DMS53 treated with DMSO at 0.1 percent for 48 hours (cell line): ENCODE measurements around the gene TLN1.

Experiments used
- DNase-seq: peaks from one replicate; lab custom pipeline; 2025; ENCODE audit not compliant: unreplicated experiment; lab: John Stamatoyannopoulos, UW

TLN1 gene

DNA sequence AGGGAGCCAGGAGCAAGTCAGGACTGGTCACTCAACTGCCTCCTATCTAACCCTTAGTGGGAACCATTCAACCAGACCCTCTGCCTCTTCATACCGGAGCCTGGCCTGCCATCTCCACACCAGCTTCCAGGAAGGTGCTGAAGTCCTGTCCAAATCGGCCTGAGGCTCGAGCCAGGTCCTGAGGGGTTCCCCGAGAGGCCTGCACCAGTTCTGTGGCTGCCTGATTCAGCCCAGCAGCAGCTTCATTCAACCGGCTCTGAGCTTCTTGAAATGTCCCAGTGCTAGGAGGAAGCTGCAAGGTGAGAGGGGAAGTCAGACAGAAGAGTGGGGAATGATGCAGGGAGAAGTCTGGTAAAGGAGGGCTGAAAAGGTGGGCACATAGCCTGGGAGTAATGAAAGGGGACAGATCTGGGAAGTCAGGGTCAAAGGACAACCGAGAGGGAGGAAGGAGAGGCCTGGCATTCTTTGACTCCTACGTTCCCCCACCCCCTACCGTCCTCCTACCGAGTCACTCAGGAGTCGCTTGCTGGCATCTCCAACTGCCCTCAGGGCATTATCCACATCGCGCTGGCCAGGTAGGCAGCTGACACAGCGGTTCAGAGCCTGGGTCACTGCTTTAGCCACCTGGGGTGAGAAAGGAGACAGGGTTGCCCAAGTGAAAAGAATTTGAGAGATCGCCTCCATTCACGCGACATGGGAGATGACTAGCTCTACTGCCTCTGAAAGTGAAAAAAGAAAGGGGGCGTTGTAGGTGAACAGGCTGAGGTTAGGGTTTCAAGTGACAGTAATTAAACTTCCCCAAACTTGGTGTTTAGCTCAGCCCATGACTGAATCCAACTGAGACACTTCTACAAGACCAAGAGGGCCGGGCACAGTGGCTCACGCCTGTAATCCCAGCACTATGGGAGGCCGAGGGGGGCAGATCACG, 20.2 kb downstream of the TLN1 start:
- no peak for DNase-seq

DNA sequence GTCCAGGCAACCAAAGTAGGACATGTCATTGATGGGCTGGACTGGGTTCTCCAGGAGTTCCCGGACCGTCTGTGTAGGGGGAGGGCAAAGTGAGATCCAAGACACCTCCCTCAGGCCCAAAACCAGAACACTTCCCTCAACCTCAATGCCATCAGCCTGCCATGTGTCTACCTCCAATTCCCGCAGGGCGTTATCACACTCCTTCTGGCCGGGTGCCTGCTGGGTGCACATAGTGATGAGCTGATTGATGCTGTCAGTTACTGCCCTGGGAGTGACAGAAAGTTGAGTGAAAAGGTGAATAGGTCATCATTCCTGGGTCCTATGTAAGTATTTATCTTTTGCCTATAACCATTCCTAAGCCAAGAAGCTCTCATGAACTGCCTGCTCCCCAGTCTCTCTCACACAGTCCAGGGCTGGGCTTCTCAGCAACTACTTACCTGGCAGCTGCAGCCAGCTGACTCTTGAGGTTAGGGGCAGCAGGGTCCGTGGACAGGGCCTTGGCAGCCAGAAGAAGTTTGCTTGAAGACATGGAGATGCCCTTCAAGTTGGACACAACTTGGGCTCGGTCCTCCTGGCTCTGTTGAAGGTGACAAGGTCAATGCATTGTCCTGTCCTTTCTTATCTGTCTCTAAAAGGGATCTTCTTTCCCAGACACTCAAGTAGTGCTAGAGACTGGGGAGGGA, 21.0 kb downstream of the TLN1 start:
- no peak for DNase-seq

DNA sequence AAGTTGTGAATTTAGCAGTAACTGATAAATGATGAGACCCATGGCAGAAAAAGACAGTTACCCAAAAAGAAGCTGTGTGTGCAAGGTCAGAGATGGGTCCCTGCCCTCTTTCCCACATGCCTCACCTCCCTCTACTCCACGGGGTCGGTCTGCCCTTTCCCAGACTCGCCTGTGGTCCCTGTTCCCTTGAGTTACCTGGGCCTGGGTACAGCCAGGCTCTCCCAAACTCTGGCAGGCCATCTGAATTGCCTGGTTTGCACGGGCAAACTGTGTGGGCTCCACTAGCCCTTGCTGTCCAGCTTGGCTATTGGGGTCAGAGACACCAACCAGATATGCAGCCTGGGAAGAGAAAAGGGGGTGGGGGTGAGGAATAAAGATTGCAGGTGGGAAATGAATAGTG, 23.8 kb downstream of the TLN1 start:
- DNase-seq: no peak

DNA sequence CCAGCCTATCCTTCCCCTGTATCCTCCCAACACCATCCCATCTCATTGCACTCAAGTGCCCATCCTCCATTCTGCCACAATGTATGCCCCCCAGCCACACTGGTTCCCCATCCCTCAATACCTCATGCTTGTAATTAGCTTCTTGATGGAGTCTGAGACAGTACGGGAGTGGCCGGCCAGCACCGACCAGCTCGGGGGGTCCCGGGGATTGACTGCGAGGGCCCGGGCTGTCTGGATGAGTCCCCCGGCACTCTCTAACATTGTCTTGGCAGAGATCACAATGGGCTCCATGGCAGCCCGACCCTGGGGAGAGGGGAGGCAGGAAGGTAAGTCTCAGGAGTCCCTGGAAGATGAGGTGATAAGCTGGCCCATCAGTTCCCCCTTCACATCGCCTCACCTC, 25.0 kb downstream of the TLN1 start:
- DNase-seq: no peak

- DNase-seq: no peak
These were observed 26.1 kb downstream of the TLN1 start for GRCh38 chr9:35705836-35706430.

DNA sequence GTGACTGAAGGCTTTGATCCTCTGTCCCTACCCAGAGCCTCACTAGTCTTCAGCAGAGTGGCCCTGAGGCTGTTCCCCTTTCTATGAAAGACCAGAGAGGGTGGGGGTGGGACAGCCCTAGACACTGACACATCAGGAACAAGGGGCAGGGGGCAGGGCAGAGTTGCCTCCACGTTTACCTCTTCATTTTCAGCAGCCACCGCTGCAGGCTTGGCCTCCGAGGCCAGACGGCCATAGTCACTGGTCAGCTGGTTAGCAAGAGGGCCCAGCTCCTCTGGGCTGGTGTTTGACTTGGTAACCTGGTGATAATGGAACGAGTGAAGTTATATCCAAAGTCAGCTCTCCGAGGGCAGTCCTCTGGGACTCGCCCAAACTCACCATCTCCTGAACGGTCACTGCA, 26.6 kb downstream of the TLN1 start:
- no peak for DNase-seq

DNA sequence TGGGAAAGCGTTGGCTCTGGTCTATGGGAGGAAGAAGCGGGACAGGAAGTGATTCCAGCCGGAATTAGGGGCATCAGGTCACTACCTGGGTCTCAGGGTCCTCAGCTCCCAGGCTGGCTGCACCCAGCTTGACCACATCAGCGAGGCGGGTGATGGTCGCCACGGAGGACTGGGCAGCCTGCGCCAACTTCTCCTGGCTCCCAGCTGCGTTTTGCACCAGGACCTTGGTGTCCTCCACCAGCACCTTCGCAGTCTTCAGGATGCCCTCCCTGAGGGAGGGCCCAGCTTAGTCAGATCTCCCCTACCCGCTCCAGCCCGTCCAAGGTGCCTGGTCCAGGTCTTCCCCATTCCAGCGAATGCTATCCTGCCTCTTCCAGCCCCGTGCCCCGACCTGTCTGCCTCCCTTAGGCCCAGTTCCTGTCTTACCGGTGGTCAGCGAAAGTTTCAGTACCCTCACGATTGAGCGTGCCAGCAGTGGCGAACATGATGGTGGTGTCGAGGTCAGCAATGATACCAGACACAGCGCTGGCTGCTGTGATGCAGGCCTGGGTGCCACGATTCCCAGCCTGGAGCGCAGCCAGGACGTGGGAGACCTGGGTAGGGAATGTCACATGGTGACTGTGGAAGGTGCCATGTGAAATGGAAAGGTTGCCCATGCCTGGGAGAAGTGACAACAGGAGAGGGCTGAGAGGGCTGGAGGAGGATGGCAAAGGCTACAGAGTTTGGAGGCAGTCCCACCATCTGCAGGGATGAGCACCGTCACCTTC, 27.9 kb downstream of the TLN1 start:
- DNase-seq: no peak

DNA sequence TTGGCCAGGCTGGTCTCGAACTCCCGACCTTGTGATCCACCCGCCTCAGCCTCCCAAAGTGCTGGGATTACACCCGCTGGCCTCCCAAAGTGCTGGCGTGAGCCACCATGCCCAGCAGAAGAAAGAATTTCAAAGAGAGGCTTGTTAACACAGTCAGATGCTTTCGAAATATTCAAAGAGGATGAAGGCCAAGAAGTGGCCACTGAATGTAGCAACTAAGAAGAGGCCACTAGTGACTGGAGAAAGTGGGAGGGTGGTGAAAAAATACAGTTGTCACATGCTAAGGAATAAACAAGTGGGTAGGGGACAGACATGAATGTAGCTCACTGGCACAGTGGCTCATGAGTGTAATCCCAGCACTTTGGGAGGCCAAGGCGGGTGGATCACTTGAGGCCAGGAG, 29.3 kb downstream of the TLN1 start:
- DNase-seq: no peak

DNA sequence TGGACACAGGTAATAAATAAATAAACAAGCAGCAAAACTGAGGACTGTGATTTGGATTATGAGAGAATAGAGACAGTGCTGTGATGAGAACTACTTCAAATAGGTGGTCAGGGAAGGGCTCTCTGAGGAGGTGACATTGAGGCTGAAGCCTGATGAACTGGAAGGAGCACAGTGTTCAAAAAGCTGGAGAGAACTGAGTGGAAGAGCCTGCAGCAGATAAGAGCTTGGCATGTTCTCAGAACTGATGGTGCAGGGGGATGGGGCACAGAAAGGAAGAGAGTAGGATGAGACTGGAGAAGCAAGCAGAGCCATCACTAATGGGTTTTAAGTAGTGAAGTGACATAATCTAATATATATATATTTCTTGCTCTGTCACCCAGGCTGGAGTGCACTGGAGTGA, 31.1 kb downstream of the TLN1 start:
- no peak for DNase-seq

DNA sequence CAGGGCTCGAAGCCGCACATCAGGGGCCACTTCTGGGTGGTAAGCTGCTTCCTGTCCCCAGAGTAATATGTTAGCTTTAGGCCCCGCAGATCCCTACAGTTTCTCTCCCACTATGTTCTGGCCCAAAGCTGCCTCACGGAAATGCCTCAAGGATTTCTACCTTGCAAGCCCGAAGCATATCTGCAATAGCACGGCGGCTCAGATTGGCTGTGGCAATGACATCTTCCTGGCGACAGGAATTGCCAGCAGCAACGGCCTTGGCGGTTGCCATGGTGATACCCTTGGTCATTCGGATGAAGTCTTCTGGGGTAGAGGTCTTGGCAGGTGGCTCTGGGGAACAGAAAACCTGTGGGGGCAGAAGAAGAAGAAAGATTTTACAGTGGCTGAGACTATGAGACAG, 32.0 kb downstream of the TLN1 start:
- DNase-seq: no peak

GRCh38 chr9:35698231-35698630, 33.8 kb downstream of the TLN1 start:
- no peak for DNase-seq

- no peak for DNase-seq
These were observed 34.5 kb downstream of the TLN1 start for GRCh38 chr9:35697486-35697885.

- DNase-seq: peak; percentile 26
These were observed 35.3 kb downstream of the TLN1 start for GRCh38 chr9:35696520-35697215.

DNA sequence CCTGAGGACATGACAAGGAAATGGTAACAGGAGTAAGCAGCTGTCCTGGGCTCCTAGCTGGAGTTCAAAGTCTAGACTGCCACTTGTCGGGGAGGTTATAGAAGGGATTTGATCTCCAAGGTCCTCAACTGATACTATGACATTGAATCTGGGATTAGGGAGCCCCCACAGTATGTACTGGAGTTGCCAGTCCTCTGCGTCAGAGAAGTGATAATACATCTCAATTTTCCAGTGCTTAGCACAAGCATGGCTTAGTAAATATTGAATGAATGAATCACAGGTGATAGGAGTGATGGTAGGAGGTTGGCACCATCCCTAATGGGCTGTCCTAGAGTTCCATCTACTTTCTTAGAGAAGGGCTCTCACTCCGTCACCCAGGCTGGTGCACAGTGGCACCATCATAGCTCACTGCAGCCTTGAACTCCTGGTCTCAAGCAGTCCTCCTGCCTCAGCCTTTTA, 36.0 kb downstream of the TLN1 start:
- DNase-seq: peak; percentile 87

GRCh38 chr9:35691757-35692301, 40.2 kb downstream of the TLN1 start:
- no peak for DNase-seq

DNA sequence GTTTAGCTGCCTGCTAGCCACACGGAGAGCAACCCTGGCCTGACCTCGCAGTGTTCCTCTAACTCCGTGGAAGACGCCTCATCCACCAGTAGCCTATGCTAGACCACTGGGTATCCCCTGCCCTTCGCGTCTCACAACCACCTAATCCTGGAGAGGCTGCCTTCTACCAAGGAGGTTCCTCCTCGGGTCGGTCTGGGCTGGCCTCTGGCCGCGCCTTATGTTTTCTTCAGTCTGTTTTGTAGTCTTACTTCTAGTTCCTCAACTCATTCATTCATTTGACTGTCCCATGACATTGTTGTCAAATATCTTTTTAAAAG, 40.7 kb downstream of the TLN1 start:
- no peak for DNase-seq

DNA sequence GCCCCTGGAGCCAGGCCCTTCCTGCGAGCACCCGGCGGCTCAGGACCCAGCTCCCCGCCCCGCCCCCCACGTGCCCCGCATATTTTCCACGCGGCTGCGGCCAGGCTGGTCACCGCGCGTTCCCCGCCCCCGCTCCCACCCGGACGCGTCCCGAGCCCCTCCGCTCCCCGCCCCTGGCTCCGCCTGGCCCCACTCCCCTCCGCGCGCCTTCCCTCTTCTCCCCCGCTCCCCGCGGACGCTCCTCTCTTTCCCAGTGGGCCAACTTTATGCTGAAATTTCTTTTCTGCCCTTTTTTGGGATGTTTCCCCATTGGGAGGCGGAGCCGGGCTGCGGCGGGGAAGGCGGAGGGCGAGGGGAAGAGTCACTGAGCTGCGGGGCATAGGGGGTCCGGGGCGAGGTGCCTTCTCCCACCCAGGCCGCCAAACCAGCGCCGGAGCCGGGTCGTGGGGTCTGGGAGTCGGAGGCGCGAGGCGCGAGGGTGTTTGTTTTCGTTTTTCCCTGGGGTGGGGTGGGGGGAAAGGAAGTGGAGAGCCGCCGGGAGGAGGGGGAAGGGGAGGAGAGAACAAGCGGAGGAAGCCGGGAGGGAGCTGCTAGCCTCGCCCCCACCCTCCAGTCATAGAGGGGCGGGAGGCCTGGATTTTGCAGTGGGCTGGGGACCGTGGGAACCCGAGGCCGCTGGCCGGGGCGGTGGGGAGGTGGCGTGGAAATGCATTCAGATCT, 41.2 kb downstream of the TLN1 start:
- DNase-seq: no peak

GRCh38 chr9:35690294-35690613, 41.7 kb downstream of the TLN1 start:
- DNase-seq: no peak

DNA sequence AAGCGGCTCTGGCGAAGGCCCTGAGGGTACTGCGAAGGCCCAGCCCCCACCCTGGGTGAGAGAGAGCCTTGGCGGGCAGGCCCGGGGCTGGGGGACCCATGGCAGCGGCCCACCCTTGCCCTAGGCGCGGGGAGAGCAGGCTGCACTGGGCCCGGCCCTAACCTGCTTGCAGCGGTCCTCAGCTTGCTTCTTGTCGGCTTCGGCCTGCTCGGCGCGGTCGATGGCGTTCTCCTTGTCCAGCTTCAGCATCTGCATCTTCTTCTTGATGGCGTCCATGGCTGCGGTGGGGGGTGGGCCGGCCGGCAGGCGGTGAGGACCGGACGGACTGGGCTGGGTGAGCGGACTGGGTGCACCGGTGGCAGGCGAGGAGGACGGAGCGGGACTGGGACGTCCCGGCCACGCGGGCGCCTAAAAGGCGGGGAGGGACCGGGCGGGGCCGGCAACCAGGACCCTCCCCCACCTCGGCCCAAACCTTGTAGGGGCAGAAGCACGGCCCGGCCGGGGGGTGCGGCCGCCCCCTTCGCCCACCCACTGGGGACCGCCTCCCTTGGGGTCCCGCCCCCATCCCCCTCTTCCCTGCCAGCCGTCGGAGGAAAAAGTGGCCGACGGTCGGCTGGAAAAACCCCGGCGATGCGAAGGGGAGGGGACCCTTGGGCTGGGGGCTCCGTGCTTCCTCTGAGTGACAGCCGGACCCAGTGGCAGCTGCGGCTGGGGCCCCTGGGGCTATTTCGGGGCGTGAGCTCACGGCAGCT, 42.3 kb downstream of the TLN1 start, which contains the start of gene TPM2:
Gene TPM2, minus strand, starts transcription at position 384 of the 752 bp plus-strand sequence. Its CDS starts 108 bp downstream, at position 276.
- no peak for DNase-seq
